SHP77 (cell line): ENCODE measurements around the gene DCLRE1C.
"Not testable (repeated sequence)": the region's sequence is repeated elsewhere in the genome, so short reads cannot be mapped to it uniquely, and the experiment has no call there.

Experiments
- DNase-seq, 2 experiments: peaks; one replicate each; lab custom pipeline; 2025; lab: John Stamatoyannopoulos, UW

DCLRE1C gene

GRCh38 chr10:14945108-14945507 lies 8.8 kb downstream of the DCLRE1C start:
- DNase-seq = no peak

- DNase-seq = not testable (repeated sequence)
Measured at GRCh38 chr10:14942950-14943338, 11.0 kb downstream of the DCLRE1C start.

DNA sequence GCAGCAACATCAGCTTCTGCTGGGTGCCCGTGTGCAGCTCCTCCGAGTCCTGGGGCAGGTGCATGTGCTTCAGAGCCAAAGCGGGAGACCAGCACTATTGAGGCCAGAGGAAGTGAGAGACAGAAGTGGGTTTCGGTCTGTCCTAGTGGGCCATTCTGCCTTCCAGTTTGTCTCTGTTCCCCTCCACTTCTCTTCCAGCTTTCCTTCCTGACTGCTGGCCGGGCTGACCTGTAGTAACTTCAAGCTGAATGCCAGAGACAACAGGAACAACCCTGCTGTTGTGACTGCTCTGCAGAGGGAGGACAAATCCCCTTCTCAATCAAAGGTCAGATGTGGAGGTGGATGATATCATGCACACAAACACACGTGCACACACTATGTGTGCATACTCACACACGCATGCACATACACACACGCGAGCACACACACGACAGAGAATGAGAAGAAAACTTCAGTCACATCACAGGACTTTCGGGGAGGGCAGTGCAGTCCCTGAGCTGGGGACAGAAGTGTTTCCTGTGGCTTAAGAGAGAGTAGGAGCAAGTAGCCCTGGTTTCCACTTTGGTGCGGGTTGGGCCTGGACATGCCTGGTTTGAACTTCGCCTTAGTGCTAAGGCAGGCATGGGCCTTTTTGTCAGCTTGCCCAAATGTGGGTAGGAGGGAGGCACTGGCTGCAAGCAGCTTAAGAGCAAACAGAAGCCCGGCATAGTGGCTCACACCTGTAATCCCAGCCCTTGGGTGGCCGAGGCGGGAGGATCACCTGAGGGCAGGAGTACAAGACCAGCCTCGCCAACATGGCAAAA lies 11.5 kb downstream of the DCLRE1C start:
- not testable (repeated sequence) for DNase-seq

DNA sequence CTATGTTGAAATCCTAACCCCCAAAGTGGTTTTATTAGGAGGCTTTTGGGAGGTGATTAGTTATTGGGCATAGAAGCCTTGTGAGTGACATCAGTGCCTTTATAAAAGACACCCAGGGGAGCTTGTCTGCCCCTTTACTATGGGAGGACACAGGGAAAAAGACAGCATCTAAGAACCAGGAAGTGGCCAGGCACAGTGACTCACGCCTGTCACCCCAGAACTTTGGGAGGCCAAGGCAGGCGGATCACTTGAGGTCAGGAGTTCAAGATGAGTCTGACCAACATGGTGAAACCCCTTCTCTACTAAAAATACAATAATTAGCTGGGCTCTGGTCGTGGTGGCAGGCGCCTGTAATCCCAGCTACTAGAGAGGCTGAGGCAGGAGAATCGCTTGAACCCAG lies 14.9 kb downstream of the DCLRE1C start:
- not testable (repeated sequence) for DNase-seq

GRCh38 chr10:14936584-14936983 lies 17.3 kb downstream of the DCLRE1C start:
- no peak for DNase-seq

GRCh38 chr10:14930610-14931009 lies 23.3 kb downstream of the DCLRE1C start:
- DNase-seq = no peak

DNA sequence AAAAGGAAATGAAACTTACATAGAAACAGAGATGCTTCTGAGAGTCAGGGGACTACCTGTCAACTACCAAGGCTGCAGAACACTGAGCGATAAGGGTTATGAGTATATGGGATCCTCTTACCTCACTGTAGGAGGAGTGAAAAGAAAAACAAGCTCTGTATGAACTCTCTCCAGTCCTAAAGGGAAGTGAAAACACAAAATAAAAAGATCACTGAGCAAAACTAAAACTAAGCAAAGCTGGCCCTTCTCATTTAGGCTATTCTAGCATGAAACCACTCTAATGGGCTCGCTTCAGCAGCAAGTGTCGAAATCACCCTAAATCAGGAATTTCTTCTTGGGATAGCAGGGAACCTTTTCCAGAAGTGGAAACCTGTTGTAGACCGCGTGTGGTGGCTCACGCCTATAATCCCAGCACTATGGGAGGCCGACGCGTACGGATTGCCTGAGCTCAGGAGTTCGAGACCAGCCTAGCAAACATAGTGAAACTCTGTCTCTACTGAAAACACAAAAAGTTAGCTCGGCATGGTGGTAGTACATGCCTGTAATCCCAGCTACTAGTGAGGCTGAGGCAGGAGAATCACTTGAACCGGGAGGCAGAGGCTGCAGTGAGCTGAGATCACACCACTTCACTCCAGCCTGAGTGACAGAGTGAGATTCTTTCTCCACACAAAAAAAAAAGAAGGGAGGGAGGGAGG lies 27.0 kb downstream of the DCLRE1C start:
- DNase-seq = no peak

DNA sequence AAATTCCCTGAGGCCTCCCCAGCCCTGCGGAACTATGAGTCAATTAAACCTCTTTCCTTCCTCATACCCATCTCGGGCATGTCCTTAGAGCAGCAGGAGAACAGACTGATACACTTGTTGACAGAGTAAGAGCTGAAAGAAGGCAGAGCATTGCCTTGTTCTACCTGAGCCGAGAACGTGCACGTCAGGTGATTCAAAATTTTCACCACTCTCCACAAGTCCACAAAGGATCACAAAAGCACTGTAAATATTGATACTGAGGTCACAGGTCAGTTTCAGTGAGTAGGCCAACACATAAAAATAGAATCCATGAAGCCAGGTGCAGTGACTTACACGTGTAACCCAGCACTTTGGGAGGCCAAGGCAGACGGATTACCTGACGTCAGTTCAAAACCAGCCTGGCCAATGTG lies 27.8 kb downstream of the DCLRE1C start:
- no peak for DNase-seq

- DNase-seq = no peak
Measured at GRCh38 chr10:14925268-14925667, 28.6 kb downstream of the DCLRE1C start.

DNA sequence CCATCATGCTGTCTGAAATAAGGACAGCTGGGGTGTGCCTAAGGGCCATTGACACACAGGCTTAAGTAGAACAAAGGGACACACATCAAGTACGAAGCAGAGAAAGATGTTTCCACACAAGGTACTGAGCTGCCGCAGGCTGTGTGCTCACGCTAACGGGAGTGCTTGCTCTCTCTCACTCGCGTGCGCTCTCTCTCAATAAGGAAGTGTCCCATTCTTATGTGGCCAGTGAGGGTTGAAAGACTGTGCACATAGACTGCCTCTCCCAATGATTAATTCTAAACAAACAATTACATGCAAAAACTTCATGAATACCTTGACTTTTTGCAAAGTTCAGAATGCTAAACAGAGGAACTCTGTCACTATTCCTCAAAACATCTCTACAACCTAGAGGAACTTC lies 29.9 kb downstream of the DCLRE1C start:
- DNase-seq = no peak

DNA sequence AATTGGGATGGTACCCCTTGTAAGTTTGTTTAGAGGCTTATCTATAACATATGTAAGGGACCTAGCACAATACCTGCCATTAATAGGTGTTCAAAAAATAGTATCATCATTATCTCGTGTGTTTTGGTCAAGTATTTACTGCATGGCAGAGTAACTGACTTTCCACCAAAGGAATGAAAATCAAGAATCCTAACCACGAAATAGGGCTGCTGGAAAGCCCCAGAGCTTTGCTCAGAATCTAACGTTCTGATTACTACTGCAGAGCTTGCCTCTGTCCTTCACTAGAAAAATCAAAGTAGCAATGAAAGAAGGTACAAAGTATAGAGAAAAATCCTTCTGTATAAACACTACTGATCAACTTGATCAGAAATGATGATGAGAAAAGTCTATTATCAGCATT lies 34.9 kb downstream of the DCLRE1C start:
- DNase-seq = no peak

GRCh38 chr10:14917827-14918226 lies 36.1 kb downstream of the DCLRE1C start:
- no peak for DNase-seq

DNA sequence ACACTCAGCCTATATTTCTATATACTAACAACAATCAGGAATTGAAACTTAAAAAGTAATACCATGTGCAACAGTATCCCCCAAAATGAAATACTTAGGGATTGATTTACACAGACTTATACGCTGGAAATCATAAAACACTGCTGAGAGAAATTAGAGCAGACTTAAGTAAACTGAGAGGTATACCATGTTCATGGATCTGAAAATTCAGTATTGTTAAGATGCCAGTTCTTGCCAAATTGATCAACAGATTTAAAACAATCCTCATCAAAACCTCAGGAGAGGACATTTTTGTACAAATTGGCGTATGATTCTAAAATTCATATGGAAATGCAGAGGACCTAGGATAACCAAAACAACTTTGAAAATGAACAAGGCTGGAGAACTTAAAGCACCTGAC lies 37.3 kb downstream of the DCLRE1C start:
- DNase-seq = no peak

GRCh38 chr10:14911801-14912200 lies 42.1 kb downstream of the DCLRE1C start:
- DNase-seq = no peak

GRCh38 chr10:14910953-14911352 lies 42.9 kb downstream of the DCLRE1C start:
- no peak for DNase-seq

DNA sequence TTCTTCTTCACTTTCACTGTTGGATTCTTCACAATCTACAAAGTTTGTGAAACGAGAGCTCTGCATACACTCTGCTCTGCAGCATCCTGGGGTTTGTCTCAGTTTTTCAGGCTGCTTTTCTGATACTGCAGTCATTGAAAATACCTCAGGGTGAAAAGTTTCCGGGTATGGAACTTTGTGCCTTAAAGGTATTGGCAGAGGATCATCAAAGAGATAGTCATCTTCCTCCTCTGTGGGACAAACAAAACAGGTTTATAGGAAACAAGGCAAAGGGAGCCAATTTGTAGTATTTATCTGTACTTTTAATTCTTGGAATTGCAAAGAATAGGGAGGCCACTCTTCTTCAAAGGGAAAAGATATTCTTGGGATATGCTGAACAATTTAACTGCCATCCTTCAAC lies 44.8 kb downstream of the DCLRE1C start:
- no peak for DNase-seq

DNA sequence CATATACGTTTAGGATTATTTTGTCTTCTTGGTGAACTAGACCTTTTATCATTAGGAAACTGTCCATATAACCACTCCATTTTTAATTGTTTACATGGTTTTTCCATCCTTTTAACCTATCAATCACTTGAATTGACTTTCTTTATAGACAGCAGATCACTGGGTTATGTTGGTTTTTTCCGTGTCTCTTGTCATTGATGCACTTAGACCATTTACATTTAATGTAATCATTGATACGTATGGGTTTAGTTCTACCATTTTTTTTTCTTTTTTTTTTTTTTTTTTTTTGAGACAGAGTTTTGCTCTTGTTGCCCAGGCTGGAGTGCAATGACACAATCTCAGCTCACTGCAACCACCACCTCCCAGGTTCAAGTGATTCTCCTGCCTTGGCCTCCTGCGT lies 46.3 kb downstream of the DCLRE1C start:
- not testable (repeated sequence) for DNase-seq

GRCh38 chr10:14906765-14907164 lies 47.1 kb downstream of the DCLRE1C start:
- DNase-seq = no peak

DNA sequence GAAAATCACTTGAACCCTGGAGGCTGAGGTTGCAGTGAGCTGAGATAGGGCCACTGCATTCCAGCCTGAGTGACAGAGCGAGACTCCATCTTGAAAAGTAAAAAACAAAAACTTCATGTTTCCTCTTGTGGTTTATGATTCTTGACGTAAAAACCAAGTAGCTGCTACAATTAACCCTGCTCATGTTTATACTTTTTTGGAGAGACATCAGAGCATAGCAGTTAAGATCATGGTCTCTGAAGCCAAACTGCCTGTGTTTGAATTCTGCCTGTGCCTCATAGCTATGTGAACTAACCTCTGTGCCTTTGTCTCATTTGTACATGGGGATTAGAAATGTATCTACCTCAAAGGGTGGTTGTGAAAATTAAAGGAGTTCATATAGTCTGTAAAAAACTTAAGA lies 48.0 kb downstream of the DCLRE1C start:
- DNase-seq = no peak

- DNase-seq = no peak
Measured at GRCh38 chr10:14904864-14905263, 49.0 kb downstream of the DCLRE1C start.

- DNase-seq = no peak
Measured at GRCh38 chr10:14904316-14904732, 49.6 kb downstream of the DCLRE1C start.

GRCh38 chr10:14891151-14891550 lies 62.7 kb downstream of the DCLRE1C start:
- no peak for DNase-seq

DNA sequence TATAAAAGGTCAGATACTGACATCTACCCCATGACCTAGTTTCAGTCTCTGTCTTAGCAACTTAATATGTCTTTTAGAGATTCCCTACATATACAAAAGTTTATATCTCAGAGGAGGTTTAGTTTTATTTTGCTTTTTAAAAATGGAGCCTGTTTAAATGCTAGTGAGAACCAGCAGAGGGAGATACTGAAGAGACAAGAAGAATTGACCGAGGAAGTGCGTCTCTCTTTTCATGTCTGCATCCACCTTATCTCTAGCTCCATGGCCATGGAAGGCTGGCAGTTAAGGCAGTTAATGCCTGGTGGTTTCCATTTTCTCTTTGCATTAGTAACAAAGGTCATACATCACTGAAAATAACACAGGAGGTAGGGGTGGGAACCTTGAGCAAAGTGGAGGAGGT lies 64.6 kb downstream of the DCLRE1C start:
- no peak for DNase-seq

- no peak for DNase-seq
Measured at GRCh38 chr10:14884082-14884481, 69.8 kb downstream of the DCLRE1C start.
